NCI-H128 (cell line): ENCODE measurements around the gene OBSL1.

ENCODE experiments used
- DNase-seq: peaks from one replicate; lab custom pipeline; 2025; ENCODE audit not compliant: unreplicated experiment; lab: John Stamatoyannopoulos, UW

The OBSL1 gene

DNA sequence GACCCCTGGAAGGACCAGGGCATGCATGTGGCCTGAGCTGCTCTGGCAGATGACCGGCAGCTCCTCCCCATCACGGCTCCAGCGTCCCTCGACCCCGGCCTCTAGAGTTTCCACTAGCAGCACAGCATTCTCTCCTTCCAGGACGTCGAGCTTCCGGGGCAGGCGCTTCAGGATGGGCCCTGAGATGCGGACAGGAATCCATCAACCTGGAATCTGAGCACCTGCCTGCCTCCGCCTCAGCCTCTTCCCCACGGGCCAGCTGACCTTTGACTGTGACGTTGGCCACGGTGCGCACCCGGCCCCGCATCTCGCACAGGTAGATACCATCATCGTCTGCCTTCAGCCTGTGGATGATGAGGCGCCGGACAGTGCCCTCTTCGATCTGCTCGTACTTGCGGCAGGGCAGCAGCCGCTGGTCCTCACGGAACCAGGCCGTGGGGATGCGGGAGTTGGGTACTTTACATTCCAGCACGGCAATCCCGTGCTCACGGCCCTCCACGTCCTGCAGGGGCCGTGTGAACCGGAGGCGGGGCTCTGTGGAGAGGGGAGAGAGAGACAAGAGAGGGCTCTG lies 3.5 kb downstream of the OBSL1 start:
- no peak for DNase-seq

DNA sequence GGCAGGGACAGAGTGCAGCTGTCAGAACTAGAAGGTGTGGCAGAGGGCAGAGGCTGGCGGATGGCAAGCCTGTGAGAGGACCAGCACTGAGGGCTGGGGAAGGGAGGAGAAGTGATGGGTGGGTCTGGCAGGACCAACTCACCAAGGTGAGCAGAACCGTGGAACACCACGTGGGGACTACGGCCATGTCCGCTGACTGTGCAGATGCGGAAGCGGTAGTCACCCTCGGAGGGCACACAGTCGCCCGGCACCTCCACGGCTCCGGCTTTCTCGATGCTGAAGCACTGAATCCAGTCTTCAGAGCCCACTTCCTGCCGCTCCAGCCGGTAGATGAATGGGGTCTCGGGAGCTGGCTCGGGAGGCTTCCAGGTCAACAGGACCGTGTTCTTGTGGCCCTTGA lies 4.2 kb downstream of the OBSL1 start:
- no peak for DNase-seq

GRCh38 chr2:219566640-219567039 lies 4.7 kb downstream of the OBSL1 start:
- no peak for DNase-seq

GRCh38 chr2:219565130-219566080 lies 5.9 kb downstream of the OBSL1 start:
- DNase-seq: no peak

DNA sequence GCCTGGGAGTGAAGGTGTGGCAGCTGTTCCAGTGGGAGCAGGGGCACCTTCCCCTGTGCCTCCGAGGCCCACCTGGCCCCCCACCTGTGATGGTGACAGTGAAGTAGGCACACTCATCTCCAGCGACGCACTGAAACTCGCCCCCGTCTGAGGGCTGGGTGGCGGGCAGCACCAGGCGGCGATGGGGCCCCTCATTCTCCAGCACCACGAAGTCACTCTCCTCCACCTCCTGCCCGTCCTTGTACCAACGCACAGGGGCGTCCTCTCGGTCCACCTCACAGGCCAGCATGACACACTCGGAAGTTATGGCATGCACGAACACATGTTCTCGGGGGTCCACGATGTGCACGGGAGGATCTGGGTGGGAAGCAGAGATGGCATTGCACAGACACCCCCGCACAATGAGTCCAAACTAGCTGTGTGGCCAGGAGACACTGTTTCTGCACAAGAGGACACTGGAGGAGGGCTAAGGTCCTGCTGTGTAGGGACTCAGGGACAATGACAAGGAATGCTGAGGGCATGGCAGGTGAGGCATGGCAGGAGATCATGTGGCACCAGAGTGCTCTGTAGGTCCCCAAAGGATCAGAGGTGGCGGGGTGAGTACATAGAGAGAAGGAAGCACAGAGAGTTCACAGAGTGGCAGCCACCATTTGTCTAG lies 7.9 kb downstream of the OBSL1 start:
- no peak for DNase-seq

DNA sequence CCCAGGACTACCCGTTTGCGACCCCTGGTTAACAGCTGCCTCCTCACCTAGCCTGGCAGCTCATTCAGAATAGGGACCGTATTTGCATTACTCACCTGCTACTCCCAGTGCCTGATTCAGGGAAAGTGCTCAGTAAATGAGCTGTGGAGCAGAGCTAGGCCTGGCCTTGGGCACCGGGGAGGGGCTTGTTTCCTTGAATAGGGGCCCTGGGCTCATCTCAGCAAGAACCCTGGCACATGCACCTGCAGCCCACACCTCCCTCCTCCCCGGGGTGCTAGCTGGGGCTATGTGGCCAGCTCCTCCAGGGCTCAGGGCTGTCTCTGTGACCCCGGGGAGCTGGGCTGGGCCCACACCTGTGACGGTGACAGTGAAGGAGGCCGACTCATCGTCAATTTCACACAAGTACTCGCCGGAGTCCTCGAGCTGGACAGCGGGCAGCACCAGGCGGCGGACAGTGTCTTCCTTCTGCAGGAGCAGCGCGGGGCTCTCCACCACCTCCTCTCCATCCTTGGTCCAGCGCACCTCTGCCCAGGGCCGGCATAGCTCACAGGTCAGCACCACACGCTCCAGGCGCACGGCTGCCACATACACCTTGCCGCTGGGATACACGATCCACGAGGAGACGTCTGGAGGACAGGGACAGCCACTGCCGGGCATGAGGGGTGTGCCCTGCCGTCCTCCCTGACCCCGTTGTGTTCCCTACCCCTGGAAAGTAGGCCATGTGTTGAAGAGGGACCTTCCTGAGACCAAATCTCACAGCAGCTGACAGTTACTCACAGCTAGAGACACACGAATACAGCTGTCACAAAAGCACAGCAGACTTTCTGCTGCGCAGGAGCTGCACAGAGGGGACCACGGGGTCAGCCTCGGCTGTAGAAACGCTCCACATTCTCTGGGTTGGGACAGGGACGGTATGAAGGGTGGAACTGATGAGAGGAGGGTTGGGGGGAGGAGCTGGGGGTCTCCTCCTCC lies 9.0 kb downstream of the OBSL1 start:
- no peak for DNase-seq

GRCh38 chr2:219561179-219562048 lies 9.9 kb downstream of the OBSL1 start:
- no peak for DNase-seq

- DNase-seq: no peak
Measured at GRCh38 chr2:219560893-219561178, 10.5 kb downstream of the OBSL1 start.

GRCh38 chr2:219560037-219560892 lies 11.1 kb downstream of the OBSL1 start:
- DNase-seq: no peak

GRCh38 chr2:219559156-219559915 lies 12.0 kb downstream of the OBSL1 start:
- DNase-seq: no peak

GRCh38 chr2:219557791-219558785 lies 13.3 kb downstream of the OBSL1 start:
- DNase-seq: no peak

DNA sequence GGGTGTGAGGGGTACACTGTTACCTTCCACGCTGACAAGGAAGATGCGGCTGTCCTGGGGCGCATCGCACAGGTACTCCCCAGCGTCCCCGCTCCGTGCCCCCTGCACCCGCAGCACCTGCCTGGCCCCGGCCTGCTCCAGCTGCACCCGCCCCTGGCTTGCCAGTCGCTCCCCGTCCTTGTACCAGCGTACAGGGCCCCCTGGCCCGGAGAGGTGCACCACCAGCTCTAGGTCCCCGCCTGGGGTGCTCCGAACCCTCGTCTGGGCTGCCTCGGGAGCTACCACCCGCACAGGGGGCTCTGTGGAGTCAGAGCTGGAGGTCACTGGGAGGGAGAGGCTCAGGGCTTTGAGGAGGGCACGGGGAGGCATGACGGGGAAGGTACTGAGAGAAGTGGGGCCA lies 14.0 kb downstream of the OBSL1 start:
- no peak for DNase-seq

- no peak for DNase-seq
Measured at GRCh38 chr2:219556413-219556812, 14.9 kb downstream of the OBSL1 start.

GRCh38 chr2:219555956-219556355 lies 15.4 kb downstream of the OBSL1 start:
- no peak for DNase-seq

- no peak for DNase-seq
Measured at GRCh38 chr2:219554350-219554749, 17.0 kb downstream of the OBSL1 start.

- no peak for DNase-seq
Measured at GRCh38 chr2:219553463-219553963, 17.8 kb downstream of the OBSL1 start.

- DNase-seq: no peak
Measured at GRCh38 chr2:219553168-219553417, 18.2 kb downstream of the OBSL1 start.
